Karpas-422 (cell line): ENCODE results near the gene KIAA0753. TPM values are rescaled to one million over a fixed set of nuclear protein-coding genes. Genes with fewer than 3 reads are reported as not detected.
"Not testable (repeated sequence)": the region's sequence is repeated elsewhere in the genome, so short reads cannot be mapped to it uniquely, and the experiment has no call there.

Experiments
- DNase-seq: peaks from one replicate; pipeline ENCODE4 v3.0.0-alpha.2; 2015
- H2AFZ ChIP-seq: fragments of 200-600 bp; sonication (generic); 2 replicates; pipeline ENCODE4 v1.6.1; 2014; ENCODE audit warnings: antibody characterized with exemption, low read length, mixed read lengths
- H3K27ac ChIP-seq: fragments of 200-600 bp; sonication (generic); 2 replicates; pipeline ENCODE4 v1.5.1; 2014; ENCODE audit warnings: mild to moderate bottlenecking, low read length, moderate library complexity
- H3K27me3 ChIP-seq: fragments of 200-600 bp; sonication (generic); 2 replicates; pipeline ENCODE4 v1.6.1; 2014; ENCODE audit warnings: low read length, mixed read lengths
- H3K36me3 ChIP-seq: fragments of 200-600 bp; sonication (generic); 2 replicates; pipeline ENCODE4 v1.6.1; 2014; ENCODE audit warnings: low read length, mixed read lengths; ENCODE audit not compliant: insufficient read depth
- H3K4me1 ChIP-seq: fragments of 200-600 bp; sonication (generic); 2 replicates; pipeline ENCODE4 v1.6.1; 2014; ENCODE audit warnings: mild to moderate bottlenecking, low read length, mixed read lengths
- H3K4me2 ChIP-seq: fragments of 200-600 bp; sonication (generic); 2 replicates; pipeline ENCODE4 v1.6.1; 2014; ENCODE audit warnings: low read length, low read depth, mild to moderate bottlenecking; ENCODE audit not compliant: poor library complexity, severe bottlenecking
- H3K4me3 ChIP-seq: fragments of 200-600 bp; sonication (generic); 2 replicates; pipeline ENCODE4 v1.5.1; 2014; ENCODE audit warnings: mild to moderate bottlenecking, antibody characterized with exemption, low read length, mixed read lengths
- H3K79me2 ChIP-seq: fragments of 200-600 bp; sonication (generic); 2 replicates; pipeline ENCODE4 v1.6.1; 2014; ENCODE audit warnings: mild to moderate bottlenecking, low read length, mixed read lengths
- H3K9ac ChIP-seq: fragments of 200-600 bp; sonication (generic); 2 replicates; pipeline ENCODE4 v1.6.0; 2014; ENCODE audit warnings: low read length
- H3K9me2 ChIP-seq: fragments of 200-600 bp; sonication (generic), shearing (Covaris generic); replicated peaks from 2 replicates; pipeline ENCODE4 v1.6.0; 2014; ENCODE audit warnings: mild to moderate bottlenecking, low read length, moderate library complexity; ENCODE audit not compliant: insufficient read depth
- H3K9me3 ChIP-seq: fragments of 300-700, 200-600 bp; sonication (generic); 2 replicates; pipeline ENCODE4 v1.6.1; 2014; ENCODE audit warnings: low read length, mixed read lengths
- H4K20me1 ChIP-seq: fragments of 200-600 bp; sonication (generic); 2 replicates; pipeline ENCODE4 v1.6.1; 2014; ENCODE audit warnings: mild to moderate bottlenecking, antibody characterized with exemption, low read length, low read depth; ENCODE audit not compliant: insufficient read depth
- total RNA-seq: library from RNA; depleted of rRNA; stranded (reverse); fragments of >200 nt; shearing (Covaris generic); gene quantifications from 2 replicates; pipeline ENCODE4 v1.2.3, GENCODE V29; 2014; ENCODE audit warnings: low replicate concordance

KIAA0753 gene
- total RNA-seq, 1 experiment from 2014 or later = 30.5 TPM

GRCh38 chr17:6573495-6573894, 67.0 kb downstream of the KIAA0753 start:
- H3K9ac ChIP-seq, DNase-seq, H4K20me1 ChIP-seq, H3K36me3 ChIP-seq, H3K79me2 ChIP-seq, H3K4me1 ChIP-seq, H3K9me3 ChIP-seq, H3K4me3 ChIP-seq, H3K4me2 ChIP-seq, H3K9me2 ChIP-seq, H3K27ac ChIP-seq, H2AFZ ChIP-seq, H3K27me3 ChIP-seq: not testable (repeated sequence)

GRCh38 chr17:6572972-6573370, 67.5 kb downstream of the KIAA0753 start:
- Histone ChIP-seq H3K27ac (no peak overlapping the region), H3K9me3 (no peaks in the 10 kb centered on the region), H3K4me1 (no peaks in the 10 kb centered on the region), H2AFZ (no peak overlapping the region), H4K20me1 (no peaks in the 10 kb centered on the region), H3K9ac (no peak overlapping the region), H3K9me2 (no peaks in the 10 kb centered on the region), H3K4me3 (no peak overlapping the region), H3K27me3 (no peaks in the 10 kb centered on the region), H3K4me2 (no peak overlapping the region), H3K36me3 (peaks cover 3% of the 10 kb centered on the region; the same call in 1 of the 2 replicates), H3K79me2 (no peaks in the 10 kb centered on the region)
- no peak for DNase-seq

GRCh38 chr17:6571452-6571781, 69.1 kb downstream of the KIAA0753 start:
- no peak for DNase-seq
- Histone ChIP-seq H2AFZ (no peak overlapping the region), H3K27me3 (no peaks in the 10 kb centered on the region), H3K4me1 (no peaks in the 10 kb centered on the region), H3K9ac (no peak overlapping the region), H3K4me2 (no peak overlapping the region), H3K9me2 (no peaks in the 10 kb centered on the region), H3K27ac (no peak overlapping the region), H3K4me3 (no peak overlapping the region), H3K36me3 (no peaks in the 10 kb centered on the region), H3K79me2 (no peaks in the 10 kb centered on the region), H3K9me3 (no peaks in the 10 kb centered on the region), H4K20me1 (no peaks in the 10 kb centered on the region)

GRCh38 chr17:6570731-6571451, 69.6 kb downstream of the KIAA0753 start:
- no peak overlapping the region for H3K4me3 ChIP-seq
- no peak for DNase-seq
- no peaks in the 10 kb centered on the region for H3K36me3 ChIP-seq
- H3K79me2 ChIP-seq = no peaks in the 10 kb centered on the region
- no peaks in the 10 kb centered on the region for H3K9me2 ChIP-seq
- H3K4me1 ChIP-seq = no peaks in the 10 kb centered on the region
- no peak overlapping the region for H3K4me2 ChIP-seq
- H2AFZ ChIP-seq = no peak overlapping the region
- no peaks in the 10 kb centered on the region for H4K20me1 ChIP-seq
- no peak overlapping the region for H3K27ac ChIP-seq
- no peak overlapping the region for H3K9ac ChIP-seq
- H3K27me3 ChIP-seq = no peaks in the 10 kb centered on the region
- no peaks in the 10 kb centered on the region for H3K9me3 ChIP-seq

- no peak for DNase-seq
- H4K20me1 ChIP-seq = no peaks in the 10 kb centered on the region
These were observed 70.9 kb downstream of the KIAA0753 start for GRCh38 chr17:6569370-6570285.

GRCh38 chr17:6568184-6568758, 72.2 kb downstream of the KIAA0753 start:
- H4K20me1 ChIP-seq = no peaks in the 10 kb centered on the region
- no peak overlapping the region for H2AFZ ChIP-seq
- H3K9me2 ChIP-seq = no peaks in the 10 kb centered on the region

More at GRCh38 chr17:6569370-6570285, 70.9 kb downstream of the KIAA0753 start:
- Histone ChIP-seq H3K4me2 (no peak overlapping the region), H3K27ac (no peak overlapping the region), H2AFZ (no peak overlapping the region), H3K9me2 (no peaks in the 10 kb centered on the region), H3K9ac (no peak overlapping the region), H3K27me3 (no peaks in the 10 kb centered on the region), H3K79me2 (no peaks in the 10 kb centered on the region), H3K36me3 (no peaks in the 10 kb centered on the region), H3K4me3 (no peak overlapping the region), H3K9me3 (no peaks in the 10 kb centered on the region), H3K4me1 (no peaks in the 10 kb centered on the region)

GRCh38 chr17:6567528-6568183, 72.9 kb downstream of the KIAA0753 start:
- no peaks in the 10 kb centered on the region for H3K4me1 ChIP-seq
- H3K4me2 ChIP-seq = no peak overlapping the region
- H3K9me2 ChIP-seq = no peaks in the 10 kb centered on the region
- no peak overlapping the region for H2AFZ ChIP-seq
- H4K20me1 ChIP-seq = no peaks in the 10 kb centered on the region
- H3K27me3 ChIP-seq = no peaks in the 10 kb centered on the region
- no peaks in the 10 kb centered on the region for H3K79me2 ChIP-seq
- no peak for DNase-seq
- H3K4me3 ChIP-seq = no peak overlapping the region
- no peaks in the 10 kb centered on the region for H3K9me3 ChIP-seq
- no peaks in the 10 kb centered on the region for H3K36me3 ChIP-seq
- no peak overlapping the region for H3K9ac ChIP-seq
- H3K27ac ChIP-seq = no peak overlapping the region

More at GRCh38 chr17:6568184-6568758, 72.2 kb downstream of the KIAA0753 start:
- no peaks in the 10 kb centered on the region for H3K9me3 ChIP-seq
- H3K4me2 ChIP-seq = no peak overlapping the region
- H3K27me3 ChIP-seq = no peaks in the 10 kb centered on the region
- H3K9ac ChIP-seq = no peak overlapping the region
- H3K79me2 ChIP-seq = no peaks in the 10 kb centered on the region
- no peaks in the 10 kb centered on the region for H3K4me1 ChIP-seq
- no peak overlapping the region for H3K27ac ChIP-seq
- no peak for DNase-seq
- no peak overlapping the region for H3K4me3 ChIP-seq
- no peaks in the 10 kb centered on the region for H3K36me3 ChIP-seq

GRCh38 chr17:6561446-6561845, 79.1 kb downstream of the KIAA0753 start:
- Histone ChIP-seq H3K36me3 (no peaks in the 10 kb centered on the region), H3K4me3 (no peak overlapping the region), H4K20me1 (peaks cover 7% of the 10 kb centered on the region; the same call in 1 of the 2 replicates), H3K27me3 (no peaks in the 10 kb centered on the region), H3K4me2 (no peak overlapping the region), H3K9ac (no peak overlapping the region), H3K9me3 (no peaks in the 10 kb centered on the region), H3K4me1 (no peaks in the 10 kb centered on the region), H3K79me2 (no peaks in the 10 kb centered on the region), H3K27ac (no peak overlapping the region), H2AFZ (no peak overlapping the region), H3K9me2 (no peaks in the 10 kb centered on the region)
- DNase-seq = no peak
